ENCODE results near the gene RBBP6.
A peak's percentile ranks its signal among the peaks of the same experiment; 100 is the strongest.

GRCh38 chr16:24540602-24541210, 1.3 kb downstream of the RBBP6 start:
- TF ChIP-seq POLR2A (IDR thresholded peaks at IDR 0.05; ENCODE audit: low read depth, low read length), result peak; percentile 27; the same call in 1 of the 2 replicates
- TF ChIP-seq TAF1 (IDR thresholded peaks at IDR 0.05; ENCODE audit: low read depth, low read length), result 0 out of 2 replicates have a peak, but pooled peaks have one; percentile 9
- TF ChIP-seq POLR2AphosphoS5 (IDR thresholded peaks at IDR 0.05; ENCODE audit: low read depth, low read length), result no peak
- TF ChIP-seq POU2F2 (IDR thresholded peaks at IDR 0.05; ENCODE audit: low read depth, low read length), result no peak
- no peak for TF ChIP-seq SPI1 (IDR thresholded peaks at IDR 0.05; ENCODE audit: low read depth, low read length)

Data from GM12891 (cell line).